Endodermal cell (in vitro differentiated cells): ENCODE results near the gene RPL29. TPM values are rescaled to one million over a fixed set of nuclear protein-coding genes. Genes with fewer than 3 reads are reported as not detected.

Source experiments
- DNase-seq: peaks from one replicate; pipeline ENCODE4 v3.0.0-alpha.2; 2017
- H3K27ac ChIP-seq: 2 replicates; pipeline ENCODE4 v1.5.1; 2013; ENCODE audit warnings: mild to moderate bottlenecking, low read depth, low read length, moderate library complexity
- H3K27me3 ChIP-seq: 2 replicates; pipeline ENCODE4 v1.6.1; 2013; ENCODE audit warnings: mild to moderate bottlenecking, low read length, moderate library complexity; ENCODE audit not compliant: insufficient read depth, control insufficient read depth, poor library complexity, severe bottlenecking
- H3K36me3 ChIP-seq: 2 replicates; pipeline ENCODE4 v1.7.0; 2013; ENCODE audit warnings: mild to moderate bottlenecking, low read length, moderate library complexity; ENCODE audit not compliant: control insufficient read depth, insufficient read depth
- H3K4me1 ChIP-seq: one replicate; pipeline ENCODE4 v1.7.0; 2013; ENCODE audit warnings: low read length; ENCODE audit not compliant: control insufficient read depth, insufficient read depth
- H3K4me3 ChIP-seq: 2 replicates; pipeline ENCODE4 v1.5.1; 2013; ENCODE audit warnings: mild to moderate bottlenecking, low read length, moderate library complexity
- H3K9ac ChIP-seq: 2 replicates; pipeline ENCODE4 v1.6.1; 2013; ENCODE audit warnings: mild to moderate bottlenecking, low read length, moderate library complexity; ENCODE audit not compliant: poor library complexity, severe bottlenecking; ENCODE audit errors: extremely low read depth
- H3K9me3 ChIP-seq: 2 replicates; pipeline ENCODE4 v1.6.1; 2013; ENCODE audit warnings: mild to moderate bottlenecking, low read length, moderate library complexity; ENCODE audit not compliant: control insufficient read depth
- H3K27ac Mint-ChIP-seq: 2 replicates; pipeline ENCODE4 v1.8.0; 2020; ENCODE audit warnings: mixed read lengths
- H3K27me3 Mint-ChIP-seq: 2 replicates; pipeline ENCODE4 v1.8.0; 2021; ENCODE audit warnings: mild to moderate bottlenecking, mixed read lengths; ENCODE audit not compliant: insufficient read depth
- H3K36me3 Mint-ChIP-seq: 2 replicates; pipeline ENCODE4 v1.8.0; 2020; ENCODE audit warnings: low read depth, mixed read lengths
- H3K4me1 Mint-ChIP-seq: 2 replicates; pipeline ENCODE4 v1.8.0; 2020; ENCODE audit warnings: mixed read lengths
- H3K4me3 Mint-ChIP-seq: 2 replicates; pipeline ENCODE4 v1.8.0; 2020; ENCODE audit warnings: mild to moderate bottlenecking, moderate library complexity, mixed read lengths
- H3K9me3 Mint-ChIP-seq: 2 replicates; pipeline ENCODE4 v1.8.0; 2020; ENCODE audit warnings: mild to moderate bottlenecking, mixed read lengths
- CTCF ChIP-seq: fragments of 200-600 bp; sonication (generic); conservative IDR thresholded peaks from 2 replicates; pipeline ENCODE4 v1.5.0; 2021; ENCODE audit warnings: antibody characterized with exemption, mild to moderate bottlenecking
- WGBS, 2 experiments: methylation state at CpG; one replicate each; pipeline versions ENCODE4 v1.1.5 to v1.1.7; 2013; ENCODE audit warnings: missing lambda C conversion rate in 2 of 2, mixed read lengths in 1 of 2; ENCODE audit not compliant: insufficient coverage in 1 of 2, insufficient read length in 1 of 2; 5-methylcytosine and 5-hydroxymethylcytosine counted together
- total RNA-seq, 2 donors: library from RNA; stranded (reverse); fragmentation: NEBNext Ultra II Directional in 1 of 2; extraction: Animal tissue kit (Norgen Biotek cat#: 25700) in 1 of 2; gene quantifications; 2 replicates in 1 of 2; 3 replicates in 1 of 2; pipeline ENCODE4 v1.2.1, GENCODE V29; 2021

RPL29 gene
- total RNA-seq, 2 donors from 2014 or later = 1,325 to 1,600 TPM

GRCh38 chr3:52031896-52032295 is 36.2 kb upstream of the RPL29 start:
- 82 to 91% methylated on average over 6 to 10 of the region's 10 CpGs for WGBS, 2 experiments
- no peak for DNase-seq
- Histone ChIP-seq H3K4me3 (no peak overlapping the region), H3K36me3 (no peaks in the 10 kb centered on the region), H3K27ac (no peak overlapping the region), H3K4me1 (no peaks in the 10 kb centered on the region), H3K9ac (no peak overlapping the region), H3K9me3 (no peaks in the 10 kb centered on the region), H3K27me3 (no peaks in the 10 kb centered on the region)
- Mint-ChIP-seq H3K4me3 (no peak overlapping the region), H3K36me3 (no peaks in the 10 kb centered on the region), H3K4me1 (no peaks in the 10 kb centered on the region), H3K27me3 (no peaks in the 10 kb centered on the region), H3K27ac (no peak overlapping the region), H3K9me3 (no peaks in the 10 kb centered on the region)
- TF ChIP-seq CTCF = no peak

- no peaks in the 10 kb centered on the region for H3K9me3 ChIP-seq
- 94% methylated on average over 11 of the region's 11 CpGs; no CpG with 5 or more reads in 1 of the 2 experiments for WGBS, 2 experiments
- DNase-seq = no peak
- TF ChIP-seq CTCF = no peak
- Mint-ChIP-seq H3K27ac (no peak overlapping the region), H3K36me3 (no peaks in the 10 kb centered on the region), H3K27me3 (no peaks in the 10 kb centered on the region), H3K4me3 (no peak overlapping the region), H3K9me3 (no peaks in the 10 kb centered on the region), H3K4me1 (no peaks in the 10 kb centered on the region)
- H3K4me3 ChIP-seq = no peak overlapping the region
- H3K36me3 ChIP-seq = no peaks in the 10 kb centered on the region
- no peak overlapping the region for H3K9ac ChIP-seq
- no peak overlapping the region for H3K27ac ChIP-seq
- H3K27me3 ChIP-seq = no peaks in the 10 kb centered on the region
- H3K4me1 ChIP-seq = no peaks in the 10 kb centered on the region
These were observed 35.1 kb upstream of the RPL29 start for GRCh38 chr3:52030714-52031310.

- no peaks in the 10 kb centered on the region for H3K4me1 Mint-ChIP-seq
- H3K9me3 ChIP-seq = no peaks in the 10 kb centered on the region
- no peak overlapping the region for H3K4me3 Mint-ChIP-seq
- no peak overlapping the region for H3K4me3 ChIP-seq
- 91 to 94% methylated on average over 6 to 10 of the region's 10 CpGs for whole genome bisulfite sequencing, 2 experiments
- no peak overlapping the region for H3K27ac ChIP-seq
- no peak for TF ChIP-seq CTCF
- no peaks in the 10 kb centered on the region for H3K36me3 Mint-ChIP-seq
- no peaks in the 10 kb centered on the region for H3K9me3 Mint-ChIP-seq
- no peaks in the 10 kb centered on the region for H3K4me1 ChIP-seq
- no peaks in the 10 kb centered on the region for H3K27me3 ChIP-seq
- H3K27ac Mint-ChIP-seq = no peak overlapping the region
- no peaks in the 10 kb centered on the region for H3K36me3 ChIP-seq
- DNase-seq = no peak
- no peaks in the 10 kb centered on the region for H3K27me3 Mint-ChIP-seq
- no peak overlapping the region for H3K9ac ChIP-seq
These were observed 33.8 kb upstream of the RPL29 start for GRCh38 chr3:52029535-52029934.
